ENCODE measurements around the gene LNX1. TPM values are rescaled to one million over a fixed set of nuclear protein-coding genes. Genes with fewer than 3 reads are reported as not detected.

LNX1 gene
- polyA plus RNA-seq, 2 of the 4 experiments (the other 2 are of a cell fraction), result 0.04 to 0.14 TPM

- Histone ChIP-seq H3K4me1 (peaks cover 14% of the 10 kb centered on the region; the same call in 2 of the 3 replicates), H3K9me3 (no peaks in the 10 kb centered on the region), H3K27ac (no peak overlapping the region), H3K4me3 (no peak overlapping the region), H3K4me2 (no peak overlapping the region)
- WGBS (ENCODE audit: missing lambda C conversion rate), result 65% methylated on average over 2 of the region's 2 CpGs
- TF ChIP-seq HMGXB4 (CRISPR knock-in tag; IDR thresholded peaks at IDR 0.05; ENCODE audit: borderline replicate concordance), result no peak
- no peak for TF ChIP-seq RAD21 (conservative IDR thresholded peaks at IDR 0.05 in 1 of 2, IDR thresholded peaks at IDR 0.05 in 1 of 2)
- TF ChIP-seq TFCP2L1 (CRISPR knock-in tag; IDR thresholded peaks at IDR 0.05), result no peak
- no peak for TF ChIP-seq ESRRA (IDR thresholded peaks at IDR 0.05; ENCODE audit: borderline replicate concordance, low read length)
- no peak for TF ChIP-seq RCOR1 (IDR thresholded peaks at IDR 0.05; ENCODE audit: low read depth, low read length)
- no peak for TF ChIP-seq CBX8 (IDR thresholded peaks at IDR 0.05)
- TF ChIP-seq PBX3 (IDR thresholded peaks at IDR 0.05), result no peak
- no peak for TF ChIP-seq ZFP36 (IDR thresholded peaks at IDR 0.05; ENCODE audit: borderline replicate concordance, partially characterized antibody)
- TF ChIP-seq RARB (CRISPR knock-in tag; IDR thresholded peaks at IDR 0.05), result no peak
- TF ChIP-seq CEBPB (IDR thresholded peaks at IDR 0.05), result no peak
- TF ChIP-seq HOXB13 (CRISPR knock-in tag; IDR thresholded peaks at IDR 0.05; ENCODE audit: low read depth), result no peak
- TF ChIP-seq TP53 (CRISPR knock-in tag; IDR thresholded peaks at IDR 0.05), result no peak
- no peak for TF ChIP-seq BHLHE40 (IDR thresholded peaks at IDR 0.05; ENCODE audit: low read depth, low read length)
- TF ChIP-seq ELK1 (IDR thresholded peaks at IDR 0.05; ENCODE audit: low read depth, low read length), result no peak
- ChIA-PET POLR2A (no interaction called here), CTCF (no interaction called here)
- FAIRE-seq (no peak), DNase-seq (ENCODE audit: low read depth in 1 of 2, low spot score in 1 of 2) (no peak), ATAC-seq (no peak)
These were observed 18.7 kb downstream of the LNX1 start for GRCh38 chr4:53572600-53572994.

- WGBS (ENCODE audit: missing lambda C conversion rate), result 69% methylated on average over 5 of the region's 5 CpGs
- POLR2A ChIA-PET, result no interaction called here
- FAIRE-seq, result no peak
These were observed 19.2 kb downstream of the LNX1 start for GRCh38 chr4:53571936-53572599.

GRCh38 chr4:53563824-53564223 lies 27.5 kb downstream of the LNX1 start:
- CTCF ChIA-PET, result no interaction called here
- FAIRE-seq, result no peak

More at GRCh38 chr4:53571936-53572599, 19.2 kb downstream of the LNX1 start:
- Histone ChIP-seq H3K9me3 (no peaks in the 10 kb centered on the region), H3K4me1 (peaks cover 11% of the 10 kb centered on the region; the same call in 2 of the 3 replicates), H3K4me3 (no peak overlapping the region), H3K27ac (no peak overlapping the region), H3K4me2 (no peak overlapping the region)
- CTCF ChIA-PET, result no interaction called here
- ATAC-seq (no peak), DNase-seq (ENCODE audit: low read depth in 1 of 2, low spot score in 1 of 2) (no peak)
- TF ChIP-seq CHD4 (IDR thresholded peaks at IDR 0.05; ENCODE audit: borderline replicate concordance) (no peak), SREBF2 (IDR thresholded peaks at IDR 0.05) (no peak)

More at GRCh38 chr4:53563824-53564223, 27.5 kb downstream of the LNX1 start:
- no peak for TF ChIP-seq CBX8 (IDR thresholded peaks at IDR 0.05)
- ATAC-seq (no peak), DNase-seq (ENCODE audit: low read depth in 1 of 2, low spot score in 1 of 2) (no peak)
- 62% methylated on average over 4 of the region's 4 CpGs for WGBS (ENCODE audit: missing lambda C conversion rate)
- H3K4me1 ChIP-seq, result no peaks in the 10 kb centered on the region
- no peak overlapping the region for H3K4me3 ChIP-seq
- POLR2A ChIA-PET, result no interaction called here
- H3K9me3 ChIP-seq, result no peaks in the 10 kb centered on the region
- H3K4me2 ChIP-seq, result no peak overlapping the region
- no peak overlapping the region for H3K27ac ChIP-seq
